NCI-H128 (cell line): ENCODE data around the gene ZBTB16.

Experiments
- DNase-seq: peaks from one replicate; lab custom pipeline; 2025; ENCODE audit not compliant: unreplicated experiment; lab: John Stamatoyannopoulos, UW

Gene ZBTB16

DNA sequence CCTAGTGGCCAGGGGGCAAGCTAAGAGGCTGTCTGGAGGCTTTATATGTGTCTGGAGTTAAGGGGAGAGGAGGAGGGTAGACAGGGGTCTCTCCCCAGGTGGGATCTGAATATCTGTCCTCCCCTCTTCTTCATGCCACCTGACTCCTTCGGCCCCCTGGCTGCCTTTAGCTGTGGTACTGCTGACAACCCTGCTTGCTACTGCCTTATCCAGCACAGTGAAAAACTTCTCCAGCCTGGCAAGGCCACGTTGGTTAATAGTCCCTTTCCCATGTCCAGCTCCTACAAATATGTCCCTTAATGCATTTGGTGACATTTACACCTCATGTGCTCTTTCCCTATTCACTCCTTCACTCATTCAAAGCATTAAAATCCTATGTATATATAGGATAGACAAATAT lies 194.3 kb downstream of the ZBTB16 start:
- DNase-seq: no peak

DNA sequence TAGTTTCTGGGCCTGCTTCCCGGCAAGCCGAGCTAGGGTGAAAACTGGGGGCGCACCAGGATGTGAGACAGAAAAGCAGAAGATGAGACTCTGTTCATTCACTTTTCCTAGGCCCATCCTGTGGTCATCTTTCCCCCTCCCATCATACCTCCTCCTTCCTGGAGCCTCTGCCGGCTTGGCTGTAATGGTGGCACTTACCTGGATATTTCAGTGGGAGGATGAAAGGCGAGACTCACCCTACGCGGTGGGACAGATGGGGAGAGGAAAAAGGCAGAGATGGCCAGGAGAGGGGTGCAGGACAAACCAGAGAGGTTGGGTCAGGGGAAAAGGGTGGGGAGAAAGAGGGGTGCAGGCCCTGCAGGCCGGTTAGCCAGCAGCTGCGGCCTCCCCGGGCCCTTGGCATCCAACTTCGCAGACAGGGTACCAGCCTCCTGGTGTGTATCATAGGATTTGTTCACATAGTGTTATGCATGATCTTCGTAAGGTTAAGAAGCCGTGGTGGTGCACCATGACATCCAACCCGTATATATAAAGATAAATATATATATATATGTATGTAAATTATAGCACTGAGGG lies 195.1 kb downstream of the ZBTB16 start:
- no peak for DNase-seq

DNA sequence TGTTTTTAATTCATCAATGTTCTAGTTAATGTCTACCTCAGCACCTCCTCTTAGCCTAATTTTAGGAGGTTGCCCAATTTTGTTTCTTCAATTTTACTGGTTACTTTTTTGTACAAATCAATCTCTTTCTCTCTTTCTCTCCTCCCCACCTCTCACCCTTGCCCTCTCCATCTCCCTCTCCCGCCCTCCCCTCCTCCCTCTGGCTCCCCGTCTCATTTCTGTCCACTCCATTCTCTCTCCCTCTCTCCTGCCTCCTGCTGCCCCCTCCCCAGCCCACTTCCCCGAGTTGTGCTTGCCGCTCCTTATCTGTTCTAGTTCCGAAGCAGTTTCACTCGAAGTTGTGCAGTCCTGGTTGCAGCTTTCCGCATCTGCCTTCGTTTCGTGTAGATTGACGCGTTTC lies 195.8 kb downstream of the ZBTB16 start:
- no peak for DNase-seq

DNA sequence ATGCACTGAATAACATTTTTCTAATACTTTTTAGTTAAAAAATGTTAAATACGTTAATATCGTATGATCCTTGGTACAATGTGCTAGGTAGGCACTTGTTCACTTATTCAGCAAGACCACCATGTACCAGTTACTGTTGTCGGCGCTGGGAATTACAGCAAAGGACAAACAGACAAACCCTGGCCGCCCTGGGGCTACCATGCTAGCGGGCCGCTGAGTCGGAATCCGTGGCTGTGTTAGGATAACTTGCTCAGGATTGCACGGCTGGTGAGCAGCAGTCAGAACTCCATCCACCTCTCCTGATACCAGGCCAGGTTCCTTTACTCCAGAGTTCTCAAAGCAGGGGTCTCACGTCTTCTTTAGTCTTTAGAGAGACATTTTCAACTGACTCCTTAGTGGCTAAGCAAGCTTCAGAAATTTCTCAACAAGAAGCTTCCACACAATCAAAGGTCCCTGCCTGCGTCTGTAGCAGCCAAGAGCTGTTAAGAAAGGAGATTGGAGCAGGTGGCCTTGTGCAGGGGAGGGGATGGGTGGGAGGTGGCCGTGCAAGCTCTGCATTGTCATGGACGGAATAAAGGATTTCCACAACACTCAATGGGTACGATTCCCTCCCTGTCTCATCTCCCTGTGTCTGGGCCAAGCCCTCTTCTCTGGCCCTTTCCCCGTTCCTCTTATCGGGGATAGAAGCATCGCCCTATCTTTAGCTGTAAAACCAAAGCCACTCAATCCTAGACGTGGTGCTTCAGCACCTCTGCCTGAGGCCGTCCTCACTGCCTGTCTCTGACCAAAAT lies 196.9 kb downstream of the ZBTB16 start:
- DNase-seq: no peak

DNA sequence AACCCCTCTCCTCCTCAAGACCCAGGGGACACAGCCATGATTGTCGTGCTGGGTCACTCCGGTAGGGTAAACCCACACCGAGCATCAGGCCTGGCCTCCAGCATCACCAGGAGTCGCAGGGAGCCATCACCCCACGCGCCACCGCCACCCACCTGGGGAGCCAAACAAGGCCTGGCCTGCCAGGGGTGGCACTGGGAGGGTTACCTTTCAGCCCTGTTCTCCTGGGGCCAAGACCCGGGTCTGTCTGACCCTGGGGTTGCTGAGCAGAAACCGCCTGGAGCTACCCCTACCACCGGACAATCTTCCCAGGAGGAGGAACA lies 197.4 kb downstream of the ZBTB16 start:
- DNase-seq: no peak

DNA sequence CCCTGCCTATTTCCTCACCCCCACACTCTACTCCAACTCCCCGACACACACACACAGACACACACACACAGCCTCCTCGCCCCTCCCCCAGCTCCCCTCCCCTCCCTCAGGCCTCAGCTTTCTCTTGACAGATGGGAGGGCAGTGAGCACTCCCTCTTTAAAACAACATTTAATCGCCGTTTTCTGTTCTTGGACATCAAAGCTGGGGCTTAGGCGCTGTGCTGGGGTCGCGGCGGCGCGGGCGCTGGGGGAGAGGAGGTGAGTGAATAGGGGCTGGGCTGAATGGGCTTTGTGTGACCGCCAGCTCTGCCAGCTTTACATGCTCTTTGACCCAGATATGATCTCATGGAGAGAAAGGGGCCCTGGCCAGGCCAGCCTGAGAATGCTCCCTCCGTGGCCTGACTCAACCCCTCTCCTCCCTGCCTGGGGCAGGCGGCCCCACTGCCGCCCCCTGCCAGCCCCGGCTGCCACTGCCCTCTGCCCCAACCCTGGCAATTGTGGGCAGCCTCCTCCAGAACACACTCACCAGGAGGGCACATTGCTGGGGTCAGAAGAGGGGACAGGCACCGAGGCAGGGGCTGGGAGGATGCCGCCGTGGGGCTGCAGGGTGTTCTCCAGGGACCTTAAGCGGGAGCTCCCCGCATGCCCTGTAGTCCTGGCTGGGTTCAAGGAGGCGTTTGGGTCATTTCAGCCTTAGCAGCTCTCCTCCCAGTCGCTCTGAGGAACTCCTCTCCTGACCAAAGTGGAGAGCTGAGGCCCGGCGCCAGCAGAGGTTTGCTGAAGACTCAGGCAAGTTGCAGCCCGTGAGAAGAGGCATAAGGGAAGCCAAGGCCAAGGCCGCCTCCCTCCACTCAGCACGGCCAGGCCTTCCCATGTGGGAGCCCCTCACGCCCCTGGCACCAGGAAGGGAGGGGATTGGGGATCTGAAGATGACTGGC lies 198.4 kb downstream of the ZBTB16 start:
- no peak for DNase-seq

DNA sequence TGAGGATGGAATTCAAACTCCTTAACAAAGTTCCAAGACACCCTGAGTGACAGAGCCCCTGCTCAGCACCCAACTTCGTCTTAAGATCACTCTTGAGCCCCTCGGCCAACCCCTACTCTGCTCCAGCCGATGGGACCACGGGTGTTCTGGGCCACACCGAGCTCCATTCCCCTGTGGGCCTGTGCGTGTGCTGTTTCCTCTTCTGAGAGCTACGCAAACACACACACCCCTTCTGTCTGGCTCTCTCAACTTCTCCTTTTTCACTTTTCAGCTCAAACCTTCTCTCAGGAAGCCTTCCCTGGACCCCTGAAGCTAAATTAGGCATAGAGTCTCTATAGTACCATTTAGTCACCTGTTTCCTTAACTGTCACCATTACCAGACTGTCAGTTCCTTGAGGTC lies 199.2 kb downstream of the ZBTB16 start:
- DNase-seq: no peak

DNA sequence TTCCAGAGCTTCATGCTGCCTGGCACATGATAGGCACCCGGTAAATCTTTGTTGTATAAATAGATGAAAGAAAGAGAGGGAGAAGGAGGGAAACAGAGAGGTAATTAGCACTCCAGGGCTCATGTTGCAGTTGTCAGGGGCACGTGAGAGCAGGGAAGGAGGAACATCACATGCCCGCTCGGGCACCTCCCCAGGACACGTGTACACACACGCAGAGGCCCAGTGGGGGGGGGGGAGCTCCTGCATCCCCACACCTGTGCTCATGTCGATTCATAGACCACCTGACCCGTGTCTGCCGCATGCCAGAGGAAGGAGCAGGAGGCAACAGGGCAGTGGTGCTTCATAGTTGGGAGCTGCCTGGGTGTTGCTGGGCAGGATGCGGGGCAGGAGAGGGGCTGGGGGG lies 199.6 kb downstream of the ZBTB16 start:
- no peak for DNase-seq

DNA sequence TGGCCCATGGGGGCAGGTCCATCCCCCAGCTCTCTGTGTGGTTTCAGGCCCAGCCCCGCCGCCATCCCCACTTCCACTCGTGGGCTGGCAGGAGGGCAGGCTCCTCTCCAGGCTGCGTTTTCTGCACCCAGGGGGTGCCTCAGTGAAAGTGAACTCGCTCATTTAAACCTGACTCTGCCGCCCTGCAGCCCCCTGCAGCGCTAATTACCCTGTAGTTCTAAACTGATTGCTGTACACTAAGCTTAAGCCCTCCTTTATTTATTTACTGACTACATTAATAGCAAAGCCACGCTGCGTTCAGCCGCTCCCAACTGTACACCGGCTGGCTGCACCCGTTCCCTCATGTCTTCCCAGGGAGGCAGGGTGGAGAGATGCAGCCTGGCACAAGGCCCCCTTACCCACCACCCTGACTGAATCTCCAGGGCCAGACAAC lies 200.1 kb downstream of the ZBTB16 start:
- peak; percentile 28 for DNase-seq

DNA sequence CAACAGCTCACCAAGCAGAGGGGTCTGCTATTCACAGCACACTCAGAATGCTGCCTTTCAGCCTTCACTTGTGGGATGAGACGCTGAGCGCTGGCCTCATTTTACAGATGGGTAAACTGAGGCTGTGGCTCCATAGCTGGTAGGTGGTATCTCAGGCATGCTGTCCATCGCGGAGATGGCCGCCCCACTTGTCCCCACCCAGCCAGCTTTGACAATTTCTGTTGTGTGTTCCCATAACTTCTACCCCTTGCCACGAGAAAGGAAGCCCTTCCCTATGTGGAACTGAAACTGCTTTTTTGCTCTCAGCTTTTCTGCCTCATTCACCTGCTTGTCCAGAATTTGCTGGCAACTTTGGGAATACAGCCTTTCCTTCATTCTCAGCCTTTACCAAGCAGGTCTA lies 200.6 kb downstream of the ZBTB16 start:
- no peak for DNase-seq

DNA sequence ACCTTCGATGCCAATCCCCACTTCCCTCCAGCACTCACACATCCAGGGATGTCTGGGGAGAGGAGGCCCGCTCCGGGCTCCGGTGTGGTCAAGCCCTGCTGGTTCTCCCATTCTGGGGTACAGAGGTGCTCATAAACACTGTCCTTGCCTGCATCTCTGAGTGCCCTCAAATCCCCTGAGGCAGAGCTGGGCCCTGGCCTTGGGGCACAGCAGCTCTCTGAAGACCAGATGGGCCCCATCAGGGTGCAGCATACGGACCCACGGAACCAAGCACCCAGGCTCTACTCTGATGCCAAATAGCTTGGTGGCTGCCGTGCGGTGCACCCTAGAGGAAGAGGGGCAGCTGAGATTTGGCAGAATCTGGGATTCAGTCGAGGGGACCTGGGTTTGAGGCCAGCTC lies 201.0 kb downstream of the ZBTB16 start:
- no peak for DNase-seq

DNA sequence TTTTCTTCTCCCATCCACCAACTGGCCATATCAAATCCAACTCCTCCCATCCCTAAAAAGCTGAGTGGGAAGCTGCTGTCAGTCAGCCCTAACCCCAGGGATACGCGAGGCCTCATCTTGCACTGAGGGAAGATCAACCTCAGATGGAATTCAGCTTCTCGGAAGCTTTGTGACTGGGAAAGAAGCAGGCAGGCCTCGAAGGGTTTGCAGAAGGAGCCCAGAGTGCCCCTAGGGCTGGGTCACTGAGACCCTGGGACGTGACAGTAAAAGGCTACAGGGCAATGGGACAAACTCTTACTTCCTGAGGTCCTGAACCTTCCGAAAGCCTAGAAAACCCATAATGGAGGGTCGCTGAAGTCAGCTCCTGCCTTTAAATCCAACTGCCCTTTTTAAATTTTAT lies 202.3 kb downstream of the ZBTB16 start:
- DNase-seq: no peak

DNA sequence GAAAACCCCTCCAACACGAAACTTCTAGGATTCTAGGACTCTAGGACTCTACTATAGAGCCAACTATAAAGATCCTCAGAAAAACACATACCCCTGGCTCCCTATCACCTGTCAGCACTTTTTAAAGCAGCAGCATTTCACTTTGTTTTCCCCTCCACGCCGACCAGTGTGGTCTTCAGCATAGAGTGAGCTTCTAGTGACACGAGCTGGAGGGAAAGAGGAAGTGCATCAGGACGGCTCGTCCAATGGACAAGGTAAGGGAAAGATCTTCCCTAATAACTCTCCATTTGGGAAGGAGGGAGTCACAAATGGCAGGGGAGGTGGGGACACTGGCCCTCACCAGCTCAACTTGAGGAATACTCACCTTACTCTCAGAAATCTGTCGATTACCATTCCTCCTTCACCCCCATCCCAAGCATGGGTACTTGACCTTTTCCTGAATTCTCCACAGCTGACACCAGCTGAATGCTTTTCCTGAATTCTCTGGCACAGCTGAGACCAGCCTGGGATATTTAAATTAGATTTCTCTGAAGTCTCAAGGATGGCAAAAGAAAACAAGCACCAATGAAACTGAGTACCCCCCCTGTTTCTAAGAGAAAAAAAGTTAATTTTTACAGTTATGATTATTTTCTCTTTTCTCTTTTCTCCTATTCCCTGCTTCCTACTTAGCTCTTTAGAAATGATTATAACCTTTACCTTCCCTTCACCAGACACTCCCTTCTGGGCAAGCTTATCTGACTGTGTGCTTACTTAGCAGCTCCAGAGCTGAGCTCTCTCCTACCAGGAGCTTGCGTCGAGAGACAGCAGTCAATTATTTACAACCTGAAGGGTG lies 203.4 kb downstream of the ZBTB16 start:
- peak; percentile 13 for DNase-seq

DNA sequence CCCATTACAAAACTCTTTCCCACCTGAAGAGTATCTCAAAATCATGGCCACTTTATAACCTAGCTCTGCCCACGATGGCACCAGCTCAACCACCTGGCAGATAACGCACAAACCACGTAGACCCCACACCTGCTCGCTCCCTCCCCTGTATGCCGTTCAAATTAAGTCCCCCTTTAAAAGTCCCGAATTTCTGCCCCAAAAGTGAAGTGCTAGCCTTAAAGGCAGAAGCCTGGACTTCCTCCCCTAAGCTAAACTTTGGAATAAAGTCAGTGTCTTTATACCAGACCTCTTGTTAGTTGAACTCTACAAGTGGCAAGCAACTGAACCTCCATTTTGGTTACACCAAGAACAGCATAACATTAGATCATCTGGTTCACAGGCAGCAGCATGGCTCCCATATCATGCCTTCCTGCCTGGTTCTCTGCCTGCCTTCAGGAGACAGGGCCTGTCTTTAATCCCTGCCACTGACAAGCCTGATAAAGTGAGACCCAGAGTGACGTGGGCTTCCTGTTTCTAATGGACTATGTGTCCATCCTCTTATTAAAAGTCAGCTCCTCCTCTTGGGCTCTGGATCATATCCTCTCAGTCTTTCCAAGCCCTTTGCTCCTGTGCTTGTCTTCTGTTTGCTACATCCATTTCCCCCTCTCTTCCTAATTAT lies 204.1 kb downstream of the ZBTB16 start:
- DNase-seq: no peak

DNA sequence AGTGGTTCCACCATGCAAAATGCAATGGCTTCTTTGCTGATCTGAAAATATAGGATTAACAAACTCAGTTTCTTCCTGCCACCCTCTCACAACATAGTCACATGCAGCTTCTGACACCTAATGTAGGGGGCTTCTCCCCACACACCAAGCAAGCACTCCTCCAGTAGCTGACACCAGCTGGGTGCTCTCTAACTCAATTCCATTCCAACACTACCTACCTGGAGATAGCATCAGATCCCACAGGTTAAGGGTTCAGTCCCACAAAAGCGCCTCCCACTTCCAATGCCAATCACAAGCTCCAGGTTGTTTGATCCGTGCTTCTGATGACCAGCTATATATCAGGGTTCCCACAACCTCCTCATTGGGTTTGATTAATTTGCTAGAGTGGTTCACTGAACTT lies 204.9 kb downstream of the ZBTB16 start:
- no peak for DNase-seq

DNA sequence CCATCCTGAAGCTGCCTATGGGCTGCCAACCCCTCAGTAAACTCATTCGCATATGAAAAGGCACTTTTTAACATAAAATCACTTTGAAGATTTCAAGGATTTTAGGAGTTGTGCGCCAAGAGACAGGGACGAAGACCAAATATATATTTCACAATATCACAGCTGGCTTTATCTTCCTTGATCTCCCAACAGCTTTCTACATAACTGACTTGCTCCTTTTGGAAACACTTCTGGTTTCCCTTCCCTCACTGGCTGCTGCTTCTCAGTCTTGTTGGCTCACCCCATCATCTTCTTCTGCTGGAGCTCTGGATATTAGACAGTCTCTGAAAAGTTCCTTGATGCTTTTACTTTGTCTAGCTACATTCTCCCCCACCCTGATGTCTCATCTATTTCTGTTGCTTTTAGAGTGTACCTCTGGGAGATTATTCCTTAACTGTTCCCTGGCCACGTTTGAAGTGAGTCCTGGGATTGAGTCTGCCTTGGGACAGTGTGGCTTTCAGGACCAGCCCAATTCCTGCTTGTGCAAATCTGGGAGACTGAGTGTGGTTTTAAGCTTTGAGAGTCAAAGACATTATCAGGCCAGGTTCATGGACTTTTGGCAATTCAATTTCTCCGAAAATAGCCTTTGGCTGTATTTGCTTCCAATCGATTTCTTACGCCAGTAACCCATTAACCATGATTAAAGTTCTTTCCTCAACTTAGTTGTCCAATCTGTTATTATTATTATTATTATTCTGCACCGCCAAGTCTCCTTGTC lies 205.8 kb downstream of the ZBTB16 start:
- DNase-seq: no peak

DNA sequence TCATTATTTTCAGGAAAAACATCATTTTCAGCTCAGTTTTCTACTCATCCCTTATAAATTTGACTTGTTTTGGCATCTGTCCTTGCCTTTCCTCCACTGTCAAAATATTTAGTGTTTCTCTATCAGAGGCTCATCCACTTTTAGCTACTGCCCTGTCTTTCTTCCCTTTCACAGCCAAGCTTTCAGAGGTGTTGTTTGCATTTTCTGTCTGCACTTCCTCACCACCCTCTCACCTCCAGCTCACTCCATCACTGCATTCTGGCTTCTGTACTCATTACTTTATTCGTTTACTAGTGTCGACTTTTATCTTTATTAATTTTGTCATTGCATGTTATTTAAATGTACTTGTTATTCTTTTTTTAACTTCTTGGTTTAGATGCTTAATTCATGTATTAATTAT lies 210.0 kb downstream of the ZBTB16 start:
- no peak for DNase-seq

DNA sequence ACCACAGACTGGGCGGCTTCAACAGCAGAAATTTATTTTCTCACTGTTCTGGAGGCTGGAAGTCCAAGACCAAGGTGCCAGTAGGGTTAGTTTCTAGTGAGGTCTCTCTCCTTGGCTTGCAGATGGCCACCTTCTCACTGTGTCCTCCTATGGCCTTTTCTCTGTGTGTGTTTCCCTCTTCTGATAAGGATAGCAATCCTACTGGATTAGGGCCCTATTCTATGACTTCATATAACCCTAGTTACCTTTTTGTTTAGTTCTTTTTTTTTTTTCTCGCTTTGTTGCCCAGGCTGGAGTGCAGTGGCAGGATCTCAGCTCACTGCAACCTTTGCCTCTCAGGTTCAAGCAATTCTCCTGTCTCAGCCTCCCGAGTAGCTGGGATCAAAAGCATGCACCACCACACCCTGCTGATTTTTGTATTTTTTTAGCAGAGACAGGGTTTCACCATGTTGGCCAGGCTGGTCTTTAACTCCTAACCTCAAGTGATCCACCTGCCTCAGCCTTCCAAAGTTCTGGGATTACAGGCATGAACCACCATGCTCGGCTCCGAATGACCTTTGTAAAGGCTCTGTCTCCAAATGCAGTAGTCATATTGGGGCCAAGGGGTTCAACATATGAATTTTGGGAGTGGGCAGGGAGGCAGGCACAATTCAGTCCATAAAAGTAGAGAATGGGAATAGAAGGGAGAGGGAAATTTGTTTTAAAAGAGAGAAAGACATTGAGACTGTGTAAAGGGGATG lies 211.2 kb downstream of the ZBTB16 start:
- no peak for DNase-seq

DNA sequence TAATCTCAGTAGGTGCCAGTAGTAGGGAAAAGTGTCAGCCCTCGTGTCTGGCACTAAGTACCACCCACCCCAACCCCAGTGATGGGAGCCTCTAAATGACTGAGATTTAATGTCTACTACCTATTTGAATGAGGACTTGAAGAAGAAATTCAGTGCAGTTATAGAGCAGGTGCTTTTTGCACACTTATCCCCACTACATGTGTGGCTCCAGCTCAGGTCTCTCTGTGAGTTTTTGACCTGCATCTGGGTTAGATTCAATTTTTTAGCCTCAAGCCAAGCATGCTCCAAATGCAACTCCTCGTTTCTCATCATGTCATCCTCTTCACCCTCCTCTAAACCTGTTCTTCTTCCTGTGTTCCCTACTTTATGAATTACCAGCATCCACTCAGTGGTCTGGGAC lies 211.8 kb downstream of the ZBTB16 start:
- no peak for DNase-seq
